Measurements from ENCODE around the gene COL12A1. TPM values are rescaled to one million over a fixed set of nuclear protein-coding genes. Genes with fewer than 3 reads are reported as not detected.

Gene COL12A1
- total RNA-seq, 3 donors from 2014 or later = 90.9 to 441 (median 281) TPM

DNA sequence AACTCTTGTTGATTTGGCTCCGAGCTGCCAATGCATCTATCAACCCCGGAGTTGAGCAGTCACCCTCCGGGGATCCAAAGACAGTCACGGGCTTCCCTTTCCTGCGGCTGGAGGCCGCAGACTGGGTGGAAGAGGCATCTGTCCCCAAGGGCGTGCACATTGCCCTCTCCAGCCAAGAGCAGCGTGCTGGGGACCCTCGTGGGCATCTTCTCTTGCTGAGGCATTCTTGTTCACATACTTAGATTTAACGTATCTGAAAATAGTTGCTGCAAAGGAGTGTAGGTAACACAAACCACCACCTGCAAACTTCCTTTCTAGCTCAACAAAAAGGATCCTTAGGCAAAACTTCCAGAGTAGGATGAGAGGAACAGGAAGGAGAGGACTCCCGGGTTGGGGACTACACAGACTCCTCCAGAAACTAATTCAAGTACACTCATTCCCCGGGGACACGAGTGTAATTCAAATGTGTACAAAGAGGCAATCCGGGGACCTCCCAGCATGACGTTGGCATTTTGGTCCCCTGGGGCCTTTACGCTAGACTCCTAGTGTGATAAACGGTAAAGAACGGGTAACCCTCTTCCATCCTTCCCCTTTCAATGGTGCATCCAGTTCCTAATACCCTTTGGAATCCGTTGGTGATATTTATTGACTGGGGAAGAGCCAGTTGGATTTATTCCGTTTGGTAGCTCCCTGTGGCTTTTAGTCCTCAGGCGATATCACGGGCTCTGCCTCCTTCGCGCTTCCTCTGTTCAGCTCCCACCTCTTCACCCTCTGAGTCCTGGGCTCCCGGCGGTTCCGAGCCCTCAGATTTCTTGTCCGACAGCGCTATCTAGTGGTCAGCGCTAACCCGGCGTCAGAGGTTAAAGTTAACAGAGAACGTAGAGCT, 2.7 kb upstream of the COL12A1 start:
- no peaks in the 10 kb centered on the region for H3K9me3 ChIP-seq
- TF ChIP-seq CTCF (IDR thresholded peaks at IDR 0.05) (peak; percentile 61 to 92 (median 84)), POLR2AphosphoS5 (IDR thresholded peaks at IDR 0.05) (no peak)
- H3K4me1 ChIP-seq = peaks cover 0 to 4% of the 10 kb centered on the region in 2 donors
- H3K4me3 ChIP-seq = peak overlapping the region; percentile 21 to 78 (median 27)
- H3K27me3 ChIP-seq = peaks cover 0 to 22% of the 10 kb centered on the region in 2 donors
- intact Hi-C loops (cut with DNase I; ENCODE audit: low total_unique reads) = loop anchor here (5.0 to 10.0 kb wide), 2 partner anchors 1114 to 1346 kb away; no protein-coding TSS in a partner anchor
- peak overlapping the region; percentile 33 to 90 for H3K27ac ChIP-seq
- peak; percentile 76 to 87 for DNase-seq (ENCODE audit: low spot score in 2 of 2)
- no peaks in the 10 kb centered on the region for H3K36me3 ChIP-seq

- Histone ChIP-seq H3K27ac (peak overlapping the region; percentile 79 to 90), H3K4me1 (peaks cover 0 to 4% of the 10 kb centered on the region in 2 donors), H3K9me3 (no peaks in the 10 kb centered on the region), H3K4me3 (peak overlapping the region; percentile 61 to 78 (median 64)), H3K27me3 (peaks cover 0 to 22% of the 10 kb centered on the region in 2 donors), H3K36me3 (no peaks in the 10 kb centered on the region)
- TF ChIP-seq POLR2AphosphoS5 (IDR thresholded peaks at IDR 0.05) (no peak), POLR2A (IDR thresholded peaks at IDR 0.05) (no peak), CTCF (IDR thresholded peaks at IDR 0.05) (no peak)
- intact Hi-C loops (cut with DNase I; ENCODE audit: low total_unique reads) = loop anchor here (5.0 to 10.0 kb wide), 2 partner anchors 1112 to 1344 kb away; no protein-coding TSS in a partner anchor
- no peak for DNase-seq (ENCODE audit: low spot score in 2 of 2)
Observed at GRCh38 chr6:75206576-75207342, 906 bp upstream of the COL12A1 start.

- H3K4me1 ChIP-seq = peaks cover 0 to 4% of the 10 kb centered on the region in 2 donors
- intact Hi-C loops (cut with DNase I; ENCODE audit: low total_unique reads) = loop anchor here (5.0 to 10.0 kb wide), 2 partner anchors 1110 to 1343 kb away; no protein-coding TSS in a partner anchor
- H3K27ac ChIP-seq = peak overlapping the region; percentile 79 to 90
- H3K9me3 ChIP-seq = no peaks in the 10 kb centered on the region
- DNase-seq (ENCODE audit: low spot score in 2 of 2) = peak; percentile 22 to 59
- peaks cover 0 to 22% of the 10 kb centered on the region in 2 donors for H3K27me3 ChIP-seq
- TF ChIP-seq POLR2A (IDR thresholded peaks at IDR 0.05) (no peak), POLR2AphosphoS5 (IDR thresholded peaks at IDR 0.05) (no peak), CTCF (IDR thresholded peaks at IDR 0.05) (no peak)
- no peaks in the 10 kb centered on the region for H3K36me3 ChIP-seq
- H3K4me3 ChIP-seq = peak overlapping the region; percentile 61 to 78 (median 64)
Observed at GRCh38 chr6:75204959-75205775, 686 bp downstream of the COL12A1 start.

GRCh38 chr6:75204217-75204958, 1.5 kb downstream of the COL12A1 start:
- peaks cover 0 to 22% of the 10 kb centered on the region in 2 donors for H3K27me3 ChIP-seq

More at GRCh38 chr6:75204217-75204958, 1.5 kb downstream of the COL12A1 start:
- intact Hi-C loops (cut with DNase I; ENCODE audit: low total_unique reads) = loop anchor here (10.0 kb wide), 1 partner anchor 1110 kb away; no protein-coding TSS in a partner anchor
- TF ChIP-seq CTCF (IDR thresholded peaks at IDR 0.05) (peak; percentile 55 to 73 (median 69)), POLR2AphosphoS5 (IDR thresholded peaks at IDR 0.05) (peak in 2 of 3 donors; percentile 12 to 30), POLR2A (IDR thresholded peaks at IDR 0.05) (no peak)
- DNase-seq (ENCODE audit: low spot score in 2 of 2) = peak; percentile 61 to 77
- Histone ChIP-seq H3K36me3 (no peaks in the 10 kb centered on the region), H3K9me3 (no peaks in the 10 kb centered on the region), H3K27ac (peak overlapping the region; percentile 79 to 90), H3K4me1 (peaks cover 0 to 4% of the 10 kb centered on the region in 2 donors), H3K4me3 (peak overlapping the region; percentile 61 to 78 (median 64))

All from breast epithelium (tissue), 4 donors.